ENCODE results near the gene HRK. TPM values are rescaled to one million over a fixed set of nuclear protein-coding genes. Genes with fewer than 3 reads are reported as not detected.

The HRK gene
- total RNA-seq, 1 experiment from 2014 or later = 0.44 TPM

DNA sequence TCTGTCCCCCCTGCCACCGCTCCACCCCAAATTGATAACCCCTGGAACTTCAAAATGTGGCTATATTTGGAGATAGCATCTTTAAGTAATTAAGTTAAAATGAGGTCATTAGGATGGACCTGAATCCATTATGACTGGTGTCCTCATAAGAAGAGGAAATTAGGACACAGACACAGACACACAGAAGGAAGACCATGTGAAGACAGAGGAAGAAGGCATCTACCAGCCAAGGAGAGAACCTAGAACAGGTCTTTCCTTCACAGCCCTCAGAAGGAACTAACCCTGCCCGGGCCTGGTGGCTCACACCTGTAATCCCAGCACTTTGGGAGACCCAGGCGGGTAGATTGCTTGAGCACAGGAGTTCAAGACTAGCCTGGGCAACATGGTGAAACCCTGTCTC, 3.6 kb upstream of the HRK start:
- Histone ChIP-seq H3K27ac (ENCODE audit: low read length) (no peak overlapping the region), H3K9me3 (ENCODE audit: control insufficient read depth, insufficient read depth, low read depth, low read length) (no peaks in the 10 kb centered on the region), H3K27me3 (ENCODE audit: control insufficient read depth, insufficient read depth, low read length) (peaks cover 21% of the 10 kb centered on the region), H3K4me1 (ENCODE audit: control insufficient read depth, insufficient read depth, low read length) (peaks cover 18% of the 10 kb centered on the region), H3K36me3 (ENCODE audit: control insufficient read depth, insufficient read depth, low read length) (no peaks in the 10 kb centered on the region), H3K4me3 (ENCODE audit: low read depth in 2 of 2, low read length in 2 of 2) (no peak overlapping the region)
- ATAC-seq (no peak), DNase-seq (ENCODE audit: low read depth, low spot score) (no peak)
- in situ Hi-C loops (cut with HindIII; ENCODE audit: low pct_unique_long_range_greater_than_20kb, low sequenced_read_pairs) = no loop called here
- TF ChIP-seq CTCF (IDR thresholded peaks at IDR 0.05) (no peak), POLR2AphosphoS5 (IDR thresholded peaks at IDR 0.05; ENCODE audit: low read depth, low read length) (no peak), SIN3A (IDR thresholded peaks at IDR 0.05; ENCODE audit: borderline replicate concordance, insufficient read depth, low read depth, low read length) (no peak)
- TF ChIP-seq, protein P1, sequence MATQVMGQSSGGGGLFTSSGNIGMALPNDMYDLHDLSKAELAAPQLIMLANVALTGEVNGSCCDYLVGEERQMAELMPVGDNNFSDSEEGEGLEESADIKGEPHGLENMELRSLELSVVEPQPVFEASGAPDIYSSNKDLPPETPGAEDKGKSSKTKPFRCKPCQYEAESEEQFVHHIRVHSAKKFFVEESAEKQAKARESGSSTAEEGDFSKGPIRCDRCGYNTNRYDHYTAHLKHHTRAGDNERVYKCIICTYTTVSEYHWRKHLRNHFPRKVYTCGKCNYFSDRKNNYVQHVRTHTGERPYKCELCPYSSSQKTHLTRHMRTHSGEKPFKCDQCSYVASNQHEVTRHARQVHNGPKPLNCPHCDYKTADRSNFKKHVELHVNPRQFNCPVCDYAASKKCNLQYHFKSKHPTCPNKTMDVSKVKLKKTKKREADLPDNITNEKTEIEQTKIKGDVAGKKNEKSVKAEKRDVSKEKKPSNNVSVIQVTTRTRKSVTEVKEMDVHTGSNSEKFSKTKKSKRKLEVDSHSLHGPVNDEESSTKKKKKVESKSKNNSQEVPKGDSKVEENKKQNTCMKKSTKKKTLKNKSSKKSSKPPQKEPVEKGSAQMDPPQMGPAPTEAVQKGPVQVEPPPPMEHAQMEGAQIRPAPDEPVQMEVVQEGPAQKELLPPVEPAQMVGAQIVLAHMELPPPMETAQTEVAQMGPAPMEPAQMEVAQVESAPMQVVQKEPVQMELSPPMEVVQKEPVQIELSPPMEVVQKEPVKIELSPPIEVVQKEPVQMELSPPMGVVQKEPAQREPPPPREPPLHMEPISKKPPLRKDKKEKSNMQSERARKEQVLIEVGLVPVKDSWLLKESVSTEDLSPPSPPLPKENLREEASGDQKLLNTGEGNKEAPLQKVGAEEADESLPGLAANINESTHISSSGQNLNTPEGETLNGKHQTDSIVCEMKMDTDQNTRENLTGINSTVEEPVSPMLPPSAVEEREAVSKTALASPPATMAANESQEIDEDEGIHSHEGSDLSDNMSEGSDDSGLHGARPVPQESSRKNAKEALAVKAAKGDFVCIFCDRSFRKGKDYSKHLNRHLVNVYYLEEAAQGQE (IDR thresholded peaks at IDR 0.05; ENCODE audit: insufficient read depth in 1 of 2, low read depth in 2 of 2, low read length in 1 of 2) = no peak
- ChIA-PET CTCF (interaction anchor here (0.7 kb wide), 1 partner anchor 13 kb away, joined by 3 read pairs; no protein-coding TSS in a partner anchor), POLR2A (no interaction called here)
- intact Hi-C loops (cut with micrococcal nuclease; ENCODE audit: unreplicated experiment) = loop anchor here (5.0 to 10.0 kb wide), 2 partner anchors 150 to 183 kb away; partner anchors contain the start of genes RNFT2 and SPRING1
- BruUV-seq (replicated peaks) = no TSS peak

- no TSS peak for BruUV-seq (replicated peaks)
- H3K27ac ChIP-seq (ENCODE audit: low read length) = no peak overlapping the region
- H3K9me3 ChIP-seq (ENCODE audit: control insufficient read depth, insufficient read depth, low read depth, low read length) = no peaks in the 10 kb centered on the region
- H3K36me3 ChIP-seq (ENCODE audit: control insufficient read depth, insufficient read depth, low read length) = no peaks in the 10 kb centered on the region
- H3K4me1 ChIP-seq (ENCODE audit: control insufficient read depth, insufficient read depth, low read length) = peaks cover 18% of the 10 kb centered on the region
- TF ChIP-seq CTCF (IDR thresholded peaks at IDR 0.05) (peak; percentile 67), POLR2AphosphoS5 (IDR thresholded peaks at IDR 0.05; ENCODE audit: low read depth, low read length) (no peak)
- ChIA-PET CTCF (interaction anchor here (0.7 to 1.4 kb wide), 3 partner anchors 21 to 173 kb away, joined by 3 to 7 read pairs (median 3); no protein-coding TSS in a partner anchor), POLR2A (no interaction called here)
- intact Hi-C loops (cut with micrococcal nuclease; ENCODE audit: unreplicated experiment) (loop anchor here (5.0 to 10.0 kb wide), 2 partner anchors 148 to 180 kb away; partner anchors contain the start of genes RNFT2 and SPRING1), in situ Hi-C loops (cut with HindIII; ENCODE audit: low pct_unique_long_range_greater_than_20kb, low sequenced_read_pairs) (no loop called here)
- H3K4me3 ChIP-seq (ENCODE audit: low read depth in 2 of 2, low read length in 2 of 2) = no peak overlapping the region
- H3K27me3 ChIP-seq (ENCODE audit: control insufficient read depth, insufficient read depth, low read length) = peaks cover 26% of the 10 kb centered on the region
- peak; percentile 66 for ATAC-seq
- DNase-seq (ENCODE audit: low read depth, low spot score) = no peak
Measured at GRCh38 chr12:116882742-116883141, 1.5 kb upstream of the HRK start.
